ENCODE measurements around the gene ARSB. TPM values are rescaled to one million over a fixed set of nuclear protein-coding genes. Genes with fewer than 3 reads are reported as not detected.

ARSB gene
- total and polyA plus RNA-seq, 10 of the 15 experiments (the other 5 are each of a cell fraction or from before 2014, with no cell fraction given): 1.2 to 8.2 (median 6.1) TPM

GRCh38 chr5:78810098-78810920 is 174.8 kb downstream of the ARSB start:
- in situ Hi-C loops (cut with MboI) (no loop called here), intact Hi-C loops (cut with micrococcal nuclease; ENCODE audit: unreplicated experiment) (no loop called here)
- Histone ChIP-seq H3K9me3 (replicated peaks; ENCODE audit: control insufficient read depth, insufficient read depth, low read length) (no peaks in the 10 kb centered on the region), H3K9ac (ENCODE audit: control insufficient read depth, insufficient read depth, low read length) (no peak overlapping the region), H3K27me3 (replicated peaks in 1 of 2; ENCODE audit: control insufficient read depth in 2 of 2, insufficient read depth in 2 of 2, low read length in 1 of 2) (no peaks in the 10 kb centered on the region), H3K79me2 (ENCODE audit: control insufficient read depth, insufficient read depth, low read length) (no peaks in the 10 kb centered on the region), H3K27ac (ENCODE audit: control insufficient read depth, insufficient read depth) (no peak overlapping the region), H4K20me1 (ENCODE audit: control insufficient read depth, insufficient read depth) (no peaks in the 10 kb centered on the region), H3K4me1 (ENCODE audit: control insufficient read depth, insufficient read depth, low read length) (no peaks in the 10 kb centered on the region), H2AFZ (ENCODE audit: control insufficient read depth, low read depth, low read length) (no peak overlapping the region), H3K4me3 (no peak overlapping the region), H3K4me2 (ENCODE audit: control insufficient read depth, insufficient read depth) (no peak overlapping the region), H3K36me3 (ENCODE audit: control insufficient read depth in 2 of 2, insufficient read depth in 2 of 2, low read length in 1 of 2) (no peaks in the 10 kb centered on the region)
- ChIA-PET SMC1A (ENCODE audit: uncharacterized antibody, unreplicated experiment) (interaction anchor here (1.1 to 1.2 kb wide), 2 partner anchors 13 to 14 kb away, joined by 3 to 4 read pairs; no protein-coding TSS in a partner anchor), RAD21 (ENCODE audit: unreplicated experiment) (interaction anchor here (1.3 kb wide), 1 partner anchor 46 kb away, joined by 3 read pairs; no protein-coding TSS in a partner anchor), CTCF (interaction anchor here (1.5 kb wide), 1 partner anchor 15 kb away, joined by 5 read pairs; no protein-coding TSS in a partner anchor), POLR2A (no interaction called here)
- DNase-seq (ENCODE audit: low read depth, low spot score): no peak
- FAIRE-seq: no peak
- no peak for ATAC-seq
- 98% methylated on average over 6 of the region's 6 CpGs for WGBS (ENCODE audit: insufficient coverage, insufficient replicate concordance, low lambda C conversion rate, missing lambda C conversion rate)
- BruUV-seq (replicated peaks): no TSS peak
- TF ChIP-seq BRCA1 (IDR thresholded peaks at IDR 0.05; ENCODE audit: low read depth, low read length) (no peak), TCF12 (IDR thresholded peaks at IDR 0.05; ENCODE audit: low read depth, low read length) (no peak), RB1 (IDR thresholded peaks at IDR 0.05; ENCODE audit: borderline replicate concordance) (no peak), PML (IDR thresholded peaks at IDR 0.05; ENCODE audit: low read length) (no peak), RELB (IDR thresholded peaks at IDR 0.05; ENCODE audit: low read depth) (no peak), RUNX3 (IDR thresholded peaks at IDR 0.05; ENCODE audit: low read length) (no peak), CUX1 (IDR thresholded peaks at IDR 0.05; ENCODE audit: insufficient replicate concordance, low read depth, low read length) (no peak), TCF7 (IDR thresholded peaks at IDR 0.05; ENCODE audit: borderline replicate concordance) (no peak), SUZ12 (IDR thresholded peaks at IDR 0.05; ENCODE audit: unreplicated experiment) (no peak), KLF5 (IDR thresholded peaks at IDR 0.05; ENCODE audit: partially characterized antibody) (no peak), USF2 (IDR thresholded peaks at IDR 0.05; ENCODE audit: borderline replicate concordance, low read depth, low read length) (no peak), TARDBP (IDR thresholded peaks at IDR 0.05; ENCODE audit: borderline replicate concordance) (no peak)

Measured in GM12878 (cell line).